ENCODE measurements around the gene PLEKHO2. TPM values are rescaled to one million over a fixed set of nuclear protein-coding genes. Genes with fewer than 3 reads are reported as not detected.

Gene PLEKHO2
- total RNA-seq, 1 donor from 2014 or later: 33.4 TPM

- DNase-seq (ENCODE audit: low spot score): no peak
- no peak for TF ChIP-seq CTCF (IDR thresholded peaks at IDR 0.05; ENCODE audit: unreplicated experiment)
- no peak overlapping the region for H3K27ac Mint-ChIP-seq (ENCODE audit: unreplicated experiment)
- H3K27me3 Mint-ChIP-seq (ENCODE audit: unreplicated experiment): peaks cover 1% of the 10 kb centered on the region
- H3K36me3 Mint-ChIP-seq (ENCODE audit: low read depth, unreplicated experiment): no peaks in the 10 kb centered on the region
- H3K9me3 Mint-ChIP-seq (ENCODE audit: unreplicated experiment): no peaks in the 10 kb centered on the region
- peaks cover 5% of the 10 kb centered on the region for H3K4me1 Mint-ChIP-seq (ENCODE audit: unreplicated experiment)
- H3K4me3 Mint-ChIP-seq (ENCODE audit: unreplicated experiment): no peak overlapping the region
Measured at GRCh38 chr15:64816452-64816851, 25.3 kb upstream of the PLEKHO2 start.

GRCh38 chr15:64824929-64825430 is 16.7 kb upstream of the PLEKHO2 start:
- no peak for DNase-seq (ENCODE audit: low spot score)
- Mint-ChIP-seq H3K9me3 (ENCODE audit: unreplicated experiment) (no peaks in the 10 kb centered on the region), H3K27ac (ENCODE audit: unreplicated experiment) (no peak overlapping the region), H3K4me3 (ENCODE audit: unreplicated experiment) (peak overlapping the region; percentile 90), H3K4me1 (ENCODE audit: unreplicated experiment) (peaks cover 25% of the 10 kb centered on the region), H3K27me3 (ENCODE audit: unreplicated experiment) (peaks cover 3% of the 10 kb centered on the region), H3K36me3 (ENCODE audit: low read depth, unreplicated experiment) (peaks cover 6% of the 10 kb centered on the region)
- TF ChIP-seq CTCF (IDR thresholded peaks at IDR 0.05; ENCODE audit: unreplicated experiment): no peak

GRCh38 chr15:64825431-64826294 is 16.1 kb upstream of the PLEKHO2 start, which contains the start of gene PIF1:
Gene PIF1, minus strand, starts transcription at chr15:64825647. Its CDS starts 1,312 bp downstream, at chr15:64824335.
- Mint-ChIP-seq H3K27me3 (ENCODE audit: unreplicated experiment) (peaks cover 3% of the 10 kb centered on the region), H3K27ac (ENCODE audit: unreplicated experiment) (peak within 1 kb of the TSS; percentile 92), H3K9me3 (ENCODE audit: unreplicated experiment) (no peaks in the 10 kb centered on the region), H3K36me3 (ENCODE audit: low read depth, unreplicated experiment) (peaks cover 6% of the 10 kb centered on the region), H3K4me3 (ENCODE audit: unreplicated experiment) (peak within 1 kb of the TSS; percentile 90), H3K4me1 (ENCODE audit: unreplicated experiment) (peaks cover 27% of the 10 kb centered on the region)
- DNase-seq (ENCODE audit: low spot score): peak; percentile 80
- TF ChIP-seq CTCF (IDR thresholded peaks at IDR 0.05; ENCODE audit: unreplicated experiment): no peak

GRCh38 chr15:64828985-64829384 is 12.7 kb upstream of the PLEKHO2 start:
- Mint-ChIP-seq H3K36me3 (ENCODE audit: low read depth, unreplicated experiment) (no peaks in the 10 kb centered on the region), H3K27ac (ENCODE audit: unreplicated experiment) (no peak overlapping the region), H3K9me3 (ENCODE audit: unreplicated experiment) (no peaks in the 10 kb centered on the region), H3K4me3 (ENCODE audit: unreplicated experiment) (no peak overlapping the region), H3K27me3 (ENCODE audit: unreplicated experiment) (peaks cover 3% of the 10 kb centered on the region), H3K4me1 (ENCODE audit: unreplicated experiment) (peaks cover 18% of the 10 kb centered on the region)
- no peak for TF ChIP-seq CTCF (IDR thresholded peaks at IDR 0.05; ENCODE audit: unreplicated experiment)
- DNase-seq (ENCODE audit: low spot score): no peak

- Mint-ChIP-seq H3K9me3 (ENCODE audit: unreplicated experiment) (no peaks in the 10 kb centered on the region), H3K27me3 (ENCODE audit: unreplicated experiment) (peaks cover 3% of the 10 kb centered on the region), H3K4me1 (ENCODE audit: unreplicated experiment) (peaks cover 21% of the 10 kb centered on the region), H3K27ac (ENCODE audit: unreplicated experiment) (no peak overlapping the region), H3K36me3 (ENCODE audit: low read depth, unreplicated experiment) (peaks cover under 1% of the 10 kb centered on the region), H3K4me3 (ENCODE audit: unreplicated experiment) (no peak overlapping the region)
- no peak for TF ChIP-seq CTCF (IDR thresholded peaks at IDR 0.05; ENCODE audit: unreplicated experiment)
- no peak for DNase-seq (ENCODE audit: low spot score)
Measured at GRCh38 chr15:64833690-64834089, 8.0 kb upstream of the PLEKHO2 start.
